Measurements from ENCODE around the gene FOXD3. TPM values are rescaled to one million over a fixed set of nuclear protein-coding genes. Genes with fewer than 3 reads are reported as not detected.
A peak's percentile ranks its signal among the peaks of the same experiment; 100 is the strongest.

FOXD3 gene
- total RNA-seq (2014; rRNA removed; shearing (Covaris generic)): 41.3 and 49.0 TPM in 2 replicates
- 13.8 and 14.3 TPM in 2 replicates for polyA plus RNA-seq (2016; fragmentation: Nextera tagmentation; extraction: Ambion mirVana)
- long read RNA-seq, transcript FOXD3-201 (1 exons, 2,086 nt): major isoform, 6 of 6 reads
- long read RNA-seq, partial matches to known transcripts: 0 of 6 reads
- long read RNA-seq, other reads (novel, unspliced or antisense): 0 of 6 reads

GRCh38 chr1:63322114-63322943, at the start of gene FOXD3:
Gene FOXD3 (plus strand): TSS chr1:63322567. CDS start chr1:63323059, 492 bp downstream.
- Mint-ChIP-seq H3K4me3 (peak within 1 kb of the TSS; percentile 94), H3K4me1 (peaks cover 34% of the 10 kb centered on the region), H3K36me3 (ENCODE audit: low read depth) (peaks cover 33% of the 10 kb centered on the region), H3K27ac (peak within 1 kb of the TSS; percentile 97), H3K27me3 (ENCODE audit: insufficient read depth, low read depth, poor library complexity) (peaks cover 72% of the 10 kb centered on the region), H3K9me3 (peaks cover 4% of the 10 kb centered on the region; the same call in 2 of the 3 replicates)
- Histone ChIP-seq H3K4me3 (peak within 1 kb of the TSS; percentile 61), H3K4me1 (ENCODE audit: insufficient read depth) (peaks cover 34% of the 10 kb centered on the region), H3K4me2 (peak within 1 kb of the TSS; percentile 80), H3K27ac (ENCODE audit: low read depth) (peak within 1 kb of the TSS; percentile 92), H3K9me2 (ENCODE audit: insufficient read depth) (no peaks in the 10 kb centered on the region), H2AFZ (no peak within 1 kb of the TSS), H3K79me2 (replicated peaks; ENCODE audit: insufficient read depth) (peaks cover 27% of the 10 kb centered on the region), H3K36me3 (ENCODE audit: insufficient read depth) (no peaks in the 10 kb centered on the region), H3K27me3 (ENCODE audit: insufficient read depth) (peaks cover 63% of the 10 kb centered on the region), H3F3A (replicated peaks; ENCODE audit: low read depth) (peaks cover 12% of the 10 kb centered on the region; the same call in 1 of the 2 replicates), H4K20me1 (replicated peaks; ENCODE audit: insufficient read depth) (no peaks in the 10 kb centered on the region)
- ATAC-seq (peak; percentile 13), DNase-seq (ENCODE audit: low spot score) (peak; percentile 95)
- TF ChIP-seq EZH2 (IDR thresholded peaks at IDR 0.05; ENCODE audit: low read depth, unreplicated experiment) (no peak), STAT1 (IDR thresholded peaks at IDR 0.05; ENCODE audit: unreplicated experiment) (no peak), POLR2AphosphoS5 (IDR thresholded peaks at IDR 0.05; ENCODE audit: low read depth) (peak; percentile 78), CREB1 (CRISPR knock-in tag; IDR thresholded peaks at IDR 0.05; ENCODE audit: low read depth) (peak; percentile 94), ZNF114 (CRISPR knock-in tag; IDR thresholded peaks at IDR 0.05) (no peak), ZNF331 (CRISPR knock-in tag; IDR thresholded peaks at IDR 0.05; ENCODE audit: low read depth) (no peak)
- TF ChIP-seq, protein P1, sequence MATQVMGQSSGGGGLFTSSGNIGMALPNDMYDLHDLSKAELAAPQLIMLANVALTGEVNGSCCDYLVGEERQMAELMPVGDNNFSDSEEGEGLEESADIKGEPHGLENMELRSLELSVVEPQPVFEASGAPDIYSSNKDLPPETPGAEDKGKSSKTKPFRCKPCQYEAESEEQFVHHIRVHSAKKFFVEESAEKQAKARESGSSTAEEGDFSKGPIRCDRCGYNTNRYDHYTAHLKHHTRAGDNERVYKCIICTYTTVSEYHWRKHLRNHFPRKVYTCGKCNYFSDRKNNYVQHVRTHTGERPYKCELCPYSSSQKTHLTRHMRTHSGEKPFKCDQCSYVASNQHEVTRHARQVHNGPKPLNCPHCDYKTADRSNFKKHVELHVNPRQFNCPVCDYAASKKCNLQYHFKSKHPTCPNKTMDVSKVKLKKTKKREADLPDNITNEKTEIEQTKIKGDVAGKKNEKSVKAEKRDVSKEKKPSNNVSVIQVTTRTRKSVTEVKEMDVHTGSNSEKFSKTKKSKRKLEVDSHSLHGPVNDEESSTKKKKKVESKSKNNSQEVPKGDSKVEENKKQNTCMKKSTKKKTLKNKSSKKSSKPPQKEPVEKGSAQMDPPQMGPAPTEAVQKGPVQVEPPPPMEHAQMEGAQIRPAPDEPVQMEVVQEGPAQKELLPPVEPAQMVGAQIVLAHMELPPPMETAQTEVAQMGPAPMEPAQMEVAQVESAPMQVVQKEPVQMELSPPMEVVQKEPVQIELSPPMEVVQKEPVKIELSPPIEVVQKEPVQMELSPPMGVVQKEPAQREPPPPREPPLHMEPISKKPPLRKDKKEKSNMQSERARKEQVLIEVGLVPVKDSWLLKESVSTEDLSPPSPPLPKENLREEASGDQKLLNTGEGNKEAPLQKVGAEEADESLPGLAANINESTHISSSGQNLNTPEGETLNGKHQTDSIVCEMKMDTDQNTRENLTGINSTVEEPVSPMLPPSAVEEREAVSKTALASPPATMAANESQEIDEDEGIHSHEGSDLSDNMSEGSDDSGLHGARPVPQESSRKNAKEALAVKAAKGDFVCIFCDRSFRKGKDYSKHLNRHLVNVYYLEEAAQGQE (IDR thresholded peaks at IDR 0.05; ENCODE audit: unreplicated experiment): no peak

GRCh38 chr1:63272811-63273210, 49.6 kb upstream of the FOXD3 start:
- no peaks in the 10 kb centered on the region for H3K9me3 Mint-ChIP-seq
- no peak for ATAC-seq
- no peaks in the 10 kb centered on the region for H3K27me3 Mint-ChIP-seq (ENCODE audit: insufficient read depth, low read depth, poor library complexity)
- no peak for DNase-seq (ENCODE audit: low spot score)
- H3K9me2 ChIP-seq (ENCODE audit: insufficient read depth): no peaks in the 10 kb centered on the region
- H3K4me2 ChIP-seq: no peak overlapping the region
- H3K4me1 Mint-ChIP-seq: peaks cover 22% of the 10 kb centered on the region
- no peak overlapping the region for H3K27ac Mint-ChIP-seq
- no peaks in the 10 kb centered on the region for H3K36me3 ChIP-seq (ENCODE audit: insufficient read depth)
- H3K4me3 Mint-ChIP-seq: no peak overlapping the region
- no peaks in the 10 kb centered on the region for H4K20me1 ChIP-seq (replicated peaks; ENCODE audit: insufficient read depth)
- H3F3A ChIP-seq (replicated peaks; ENCODE audit: low read depth): 0 out of 2 replicates have a peak, but pooled peaks cover 3% of the 10 kb centered on the region
- H3K4me3 ChIP-seq: no peak overlapping the region
- no peak overlapping the region for H2AFZ ChIP-seq
- no peaks in the 10 kb centered on the region for H3K79me2 ChIP-seq (replicated peaks; ENCODE audit: insufficient read depth)
- no peak overlapping the region for H3K27ac ChIP-seq (ENCODE audit: low read depth)
- no peaks in the 10 kb centered on the region for H3K36me3 Mint-ChIP-seq (ENCODE audit: low read depth)
- no peaks in the 10 kb centered on the region for H3K27me3 ChIP-seq (ENCODE audit: insufficient read depth)
- H3K4me1 ChIP-seq (ENCODE audit: insufficient read depth): peaks cover 27% of the 10 kb centered on the region
- no peak for TF ChIP-seq EZH2phosphoT487 (IDR thresholded peaks at IDR 0.05; ENCODE audit: unreplicated experiment)
- TF ChIP-seq NANOG (IDR thresholded peaks at IDR 0.05; ENCODE audit: borderline replicate concordance): no peak
- TF ChIP-seq, protein P1 (IDR thresholded peaks at IDR 0.05; ENCODE audit: unreplicated experiment): no peak
